RWPE1 (cell line): ENCODE data around the gene ADCY5.

Source experiments
- CTCF ChIA-PET: fragments of 350-600 bp; sonication (Branson Sonifier 250); formaldehyde crosslinking; extraction: SDS; loops from one replicate; lab custom pipeline; 2021; lab: Yijun Ruan, JAX
- POLR2A ChIA-PET: fragments of 400-600 bp; formaldehyde crosslinking; extraction: SDS; loops from one replicate; lab custom pipeline; 2020; ENCODE audit warnings: antibody characterized with exemption; ENCODE audit not compliant: low non-redundant PET; lab: Yijun Ruan, JAX
- DNase-seq: peaks from one replicate; pipeline ENCODE4 v3.0.0; 2012; ENCODE audit warnings: low spot score
- H3K27ac ChIP-seq: fragments of 450-650 bp; 2 replicates; pipeline ENCODE4 v1.5.1; 2017
- CTCF ChIP-seq: fragments of 450-650 bp; conservative IDR thresholded peaks from 2 replicates; pipeline ENCODE4 v1.5.1; 2017; ENCODE audit warnings: low read depth, mild to moderate bottlenecking

Gene ADCY5

GRCh38 chr3:123310186-123310585, 138.7 kb downstream of the ADCY5 start:
- no peak for TF ChIP-seq CTCF
- CTCF ChIA-PET, result interaction anchor here (0.6 kb wide), 1 partner anchor 248 kb away, joined by 3 read pairs; no protein-coding TSS in a partner anchor
- POLR2A ChIA-PET, result no interaction called here
- no peak overlapping the region for H3K27ac ChIP-seq
- DNase-seq, result no peak

DNA sequence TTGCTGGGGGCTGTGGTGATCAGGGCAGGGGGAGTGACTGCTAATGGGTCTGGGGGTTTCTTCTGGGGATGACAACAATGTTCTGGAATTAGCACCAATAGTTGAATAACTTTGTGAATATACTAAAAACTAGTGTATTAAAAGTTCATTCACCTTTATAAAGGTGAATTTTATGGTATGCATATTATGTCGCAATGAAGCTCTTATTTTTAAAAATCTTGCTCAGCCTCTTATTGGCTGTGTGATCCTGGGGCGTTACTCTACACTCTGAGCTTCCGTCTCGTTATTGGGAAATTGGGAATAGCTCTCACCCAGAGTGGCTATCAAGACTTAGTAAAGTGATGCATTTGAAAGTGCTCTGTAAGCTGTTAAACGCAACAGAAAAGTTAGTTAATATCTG, 141.8 kb downstream of the ADCY5 start:
- CTCF ChIA-PET, result interaction anchor here (0.6 to 4.5 kb wide), 3 partner anchors 17 to 391 kb away, joined by 4 to 14 read pairs (median 6); no protein-coding TSS in a partner anchor
- TF ChIP-seq CTCF, result no peak
- no peak for DNase-seq
- POLR2A ChIA-PET, result no interaction called here
- no peak overlapping the region for H3K27ac ChIP-seq

GRCh38 chr3:123305192-123305591, 143.7 kb downstream of the ADCY5 start:
- POLR2A ChIA-PET, result no interaction called here

DNA sequence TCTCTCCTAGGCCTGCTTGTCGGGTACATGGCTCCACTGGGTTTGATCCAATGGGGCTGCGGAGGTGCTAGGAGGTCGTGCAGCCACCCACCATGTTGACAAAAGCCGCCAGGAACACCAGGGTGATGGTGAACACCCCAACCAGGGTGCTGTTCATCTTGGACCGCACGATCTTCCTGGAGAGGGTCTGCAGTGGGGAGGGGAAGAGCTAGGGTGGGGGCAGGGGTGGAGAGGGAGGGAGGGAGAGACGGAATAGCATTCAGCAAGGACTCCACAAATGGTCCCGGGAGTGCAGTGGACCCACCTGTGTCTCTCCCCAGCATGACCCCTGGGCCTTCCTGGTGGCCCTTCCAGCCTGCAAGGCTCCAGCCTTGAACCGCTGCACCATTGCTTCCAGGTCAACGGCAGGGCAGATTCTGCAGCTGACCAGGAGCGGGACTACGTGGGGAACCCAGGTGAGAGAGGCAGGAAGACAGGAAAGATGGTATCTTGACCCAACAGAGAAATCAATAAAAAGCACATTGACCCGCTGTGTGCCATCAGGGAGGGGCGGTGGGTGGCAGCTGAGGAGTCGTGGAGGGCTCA, 144.8 kb downstream of the ADCY5 start:
- ChIA-PET CTCF (interaction anchor here (4.5 kb wide), 1 partner anchor 18 kb away, joined by 14 read pairs; no protein-coding TSS in a partner anchor), POLR2A (no interaction called here)
- H3K27ac ChIP-seq, result no peak overlapping the region
- DNase-seq, result no peak
- no peak for TF ChIP-seq CTCF

More at GRCh38 chr3:123305192-123305591, 143.7 kb downstream of the ADCY5 start:
- DNase-seq, result no peak
- no peak for TF ChIP-seq CTCF
- no peak overlapping the region for H3K27ac ChIP-seq
- CTCF ChIA-PET, result interaction anchor here (0.7 to 4.5 kb wide), 2 partner anchors 9 to 19 kb away, joined by 3 to 14 read pairs; no protein-coding TSS in a partner anchor

- TF ChIP-seq CTCF, result no peak
- POLR2A ChIA-PET, result no interaction called here
- DNase-seq, result no peak
- CTCF ChIA-PET, result no interaction called here
- H3K27ac ChIP-seq, result no peak overlapping the region
These were observed 145.9 kb downstream of the ADCY5 start for GRCh38 chr3:123302961-123303360.

GRCh38 chr3:123301331-123302184, 147.3 kb downstream of the ADCY5 start:
- H3K27ac ChIP-seq, result no peak overlapping the region
- no peak for TF ChIP-seq CTCF
- POLR2A ChIA-PET, result no interaction called here
- CTCF ChIA-PET, result interaction anchor here (0.6 to 1.1 kb wide), 3 partner anchors 13 to 222 kb away, joined by 3 to 5 read pairs (median 4); no protein-coding TSS in a partner anchor
- DNase-seq, result no peak
